Endothelial cell of coronary artery (primary cell): ENCODE data around the gene VEZT. TPM values are rescaled to one million over a fixed set of nuclear protein-coding genes. Genes with fewer than 3 reads are reported as not detected.

ENCODE experiments used
- total RNA-seq: library from RNA; depleted of rRNA; stranded (reverse); fragments of >200 nt; gene quantifications from 2 replicates; pipeline ENCODE4 v1.2.3, GENCODE V29; 2014

VEZT gene
- total RNA-seq = 58.4 and 69.0 TPM in 2 replicates

DNA sequence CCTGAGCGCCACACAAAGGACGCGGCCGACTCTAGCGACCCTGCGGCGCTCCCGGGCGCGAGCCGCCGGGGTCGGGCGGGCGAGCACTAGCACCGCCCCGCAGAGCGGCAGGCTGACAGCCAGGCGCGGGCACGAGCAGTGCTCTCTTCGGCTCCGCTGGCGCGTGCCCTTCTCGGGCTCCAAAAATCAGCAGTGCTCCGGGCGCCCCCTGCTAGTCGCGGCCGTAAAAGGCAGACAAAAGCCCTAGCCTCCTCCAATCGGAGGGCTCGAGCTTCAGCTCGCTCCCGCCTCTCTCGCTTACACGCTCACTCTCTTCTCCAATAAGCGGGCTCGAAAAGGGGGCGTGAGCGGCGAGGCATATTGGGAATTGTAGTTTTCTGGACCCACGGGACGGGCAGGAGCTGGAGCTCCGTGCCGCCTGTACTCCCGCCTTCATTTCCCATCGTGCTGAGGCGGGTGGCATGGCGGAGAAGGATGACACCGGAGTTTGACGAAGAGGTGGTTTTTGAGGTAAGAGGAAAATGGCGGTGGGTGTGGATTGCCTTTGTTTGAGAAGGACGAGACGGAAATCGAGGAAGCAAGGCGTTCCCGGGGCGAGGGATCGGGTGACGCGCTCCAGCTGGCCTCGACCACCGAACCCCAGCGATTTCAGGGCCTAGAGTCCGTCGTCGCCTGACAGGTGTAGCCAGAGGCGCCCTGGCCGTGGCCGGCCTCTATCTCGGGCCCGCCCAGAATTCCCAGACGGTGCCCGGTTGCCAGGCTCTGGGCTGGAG lies at the start of gene VEZT, which contains the start of gene FGD6:
Gene VEZT (plus strand): TSS at position 431 of the 773 bp plus-strand sequence. CDS start 44 bp downstream, at position 475.
Gene FGD6 (minus strand): TSS at position 91 of the 773 bp plus-strand sequence. CDS start 227 bp downstream, outside the sequence.

Other genes with a start within 250 kb of the VEZT start
- 119 and 132 TPM in 2 replicates for gene NDUFA12, start 214.1 kb upstream of the VEZT start, total RNA-seq
- 16.0 and 25.3 TPM in 2 replicates for gene NR2C1, start 144.2 kb upstream of the VEZT start, total RNA-seq
- gene FGD6, start 340 bp upstream of the VEZT start, total RNA-seq = 8.9 and 13.2 TPM in 2 replicates